ENCODE measurements around the gene ZBTB40.

ZBTB40 gene

GRCh38 chr1:22410401-22410800, 41.2 kb upstream of the ZBTB40 start:
- no peaks in the 10 kb centered on the region for H3K79me2 ChIP-seq (ENCODE audit: insufficient read depth, low read length)
- H4K20me1 ChIP-seq (ENCODE audit: insufficient read depth, low read length) = no peaks in the 10 kb centered on the region
- no peak overlapping the region for H3K4me2 ChIP-seq (ENCODE audit: low read length)
- no peaks in the 10 kb centered on the region for H3F3A ChIP-seq (ENCODE audit: insufficient read depth, low read length)
- TF ChIP-seq EZH2 (IDR thresholded peaks at IDR 0.05; ENCODE audit: borderline replicate concordance, low read length) (no peak), CTCF (IDR thresholded peaks at IDR 0.05; ENCODE audit: low read length) (no peak)
- no peaks in the 10 kb centered on the region for H3K36me3 ChIP-seq (ENCODE audit: insufficient read depth, low read length)
- no peak overlapping the region for H2AFZ ChIP-seq (ENCODE audit: low read length)
- H3K27me3 ChIP-seq (ENCODE audit: insufficient read depth, low read length) = no peaks in the 10 kb centered on the region; the same call in 1 of the 2 replicates
- H3K27ac ChIP-seq (ENCODE audit: low read depth, low read length, poor library complexity, severe bottlenecking) = no peak overlapping the region
- no peaks in the 10 kb centered on the region for H3K4me1 ChIP-seq (ENCODE audit: insufficient read depth, low read length, severe bottlenecking)
- no peak overlapping the region for H3K4me3 ChIP-seq (ENCODE audit: low read depth, low read length, poor library complexity, severe bottlenecking)
- no peaks in the 10 kb centered on the region for H3K9me2 ChIP-seq (ENCODE audit: low read depth, low read length)
- H3K9ac ChIP-seq (ENCODE audit: low read length) = no peak overlapping the region
- no peaks in the 10 kb centered on the region for H3K9me3 ChIP-seq (ENCODE audit: low read length)

GRCh38 chr1:22410928-22411495, 40.6 kb upstream of the ZBTB40 start:
- H2AFZ ChIP-seq (ENCODE audit: low read length) = no peak overlapping the region
- no peaks in the 10 kb centered on the region for H3K36me3 ChIP-seq (ENCODE audit: insufficient read depth, low read length)
- H3K9ac ChIP-seq (ENCODE audit: low read length) = no peak overlapping the region
- H3F3A ChIP-seq (ENCODE audit: insufficient read depth, low read length) = no peaks in the 10 kb centered on the region
- H3K79me2 ChIP-seq (ENCODE audit: insufficient read depth, low read length) = no peaks in the 10 kb centered on the region
- no peak for TF ChIP-seq EZH2 (IDR thresholded peaks at IDR 0.05; ENCODE audit: borderline replicate concordance, low read length)
- TF ChIP-seq CTCF (IDR thresholded peaks at IDR 0.05; ENCODE audit: low read length) = no peak
- H3K9me2 ChIP-seq (ENCODE audit: low read depth, low read length) = no peaks in the 10 kb centered on the region
- H3K4me2 ChIP-seq (ENCODE audit: low read length) = no peak overlapping the region
- no peak overlapping the region for H3K27ac ChIP-seq (ENCODE audit: low read depth, low read length, poor library complexity, severe bottlenecking)
- H3K9me3 ChIP-seq (ENCODE audit: low read length) = no peaks in the 10 kb centered on the region
- H3K27me3 ChIP-seq (ENCODE audit: insufficient read depth, low read length) = no peaks in the 10 kb centered on the region; the same call in 1 of the 2 replicates
- H3K4me1 ChIP-seq (ENCODE audit: insufficient read depth, low read length, severe bottlenecking) = no peaks in the 10 kb centered on the region
- H3K4me3 ChIP-seq (ENCODE audit: low read depth, low read length, poor library complexity, severe bottlenecking) = no peak overlapping the region
- no peaks in the 10 kb centered on the region for H4K20me1 ChIP-seq (ENCODE audit: insufficient read depth, low read length)

GRCh38 chr1:22411589-22411988, 40.1 kb upstream of the ZBTB40 start:
- no peaks in the 10 kb centered on the region for H3K36me3 ChIP-seq (ENCODE audit: insufficient read depth, low read length)
- no peak overlapping the region for H3K27ac ChIP-seq (ENCODE audit: low read depth, low read length, poor library complexity, severe bottlenecking)
- no peaks in the 10 kb centered on the region for H4K20me1 ChIP-seq (ENCODE audit: insufficient read depth, low read length)
- H3K9me3 ChIP-seq (ENCODE audit: low read length) = no peaks in the 10 kb centered on the region
- H3K4me1 ChIP-seq (ENCODE audit: insufficient read depth, low read length, severe bottlenecking) = no peaks in the 10 kb centered on the region
- no peak for TF ChIP-seq EZH2 (IDR thresholded peaks at IDR 0.05; ENCODE audit: borderline replicate concordance, low read length)
- no peak for TF ChIP-seq CTCF (IDR thresholded peaks at IDR 0.05; ENCODE audit: low read length)
- H3K4me3 ChIP-seq (ENCODE audit: low read depth, low read length, poor library complexity, severe bottlenecking) = no peak overlapping the region
- no peak overlapping the region for H3K4me2 ChIP-seq (ENCODE audit: low read length)
- H3F3A ChIP-seq (ENCODE audit: insufficient read depth, low read length) = no peaks in the 10 kb centered on the region
- H3K27me3 ChIP-seq (ENCODE audit: insufficient read depth, low read length) = no peaks in the 10 kb centered on the region; the same call in 1 of the 2 replicates
- H3K9ac ChIP-seq (ENCODE audit: low read length) = no peak overlapping the region
- no peak overlapping the region for H2AFZ ChIP-seq (ENCODE audit: low read length)
- H3K79me2 ChIP-seq (ENCODE audit: insufficient read depth, low read length) = no peaks in the 10 kb centered on the region
- no peaks in the 10 kb centered on the region for H3K9me2 ChIP-seq (ENCODE audit: low read depth, low read length)

Data from OCI-LY1 (cell line).